MM.1S (cell line): ENCODE results near the gene MTHFD1L.

Experiments used
- DNase-seq: peaks from one replicate; pipeline ENCODE4 v3.0.0-alpha.2; 2015
- H2AFZ ChIP-seq: fragments of 300-600 bp; sonication (generic); 2 replicates; pipeline ENCODE4 v1.6.0; 2016; ENCODE audit warnings: antibody characterized with exemption, low read length
- H3F3A ChIP-seq: fragments of 300-600 bp; sonication (generic); 2 replicates; pipeline ENCODE4 v1.6.1; 2016; ENCODE audit warnings: mild to moderate bottlenecking, antibody characterized with exemption, low read length, moderate library complexity, mixed read lengths; ENCODE audit not compliant: insufficient read depth
- H3K27ac ChIP-seq: fragments of 300-600 bp; sonication (generic); 2 replicates; pipeline ENCODE4 v1.5.1; 2016; ENCODE audit warnings: mild to moderate bottlenecking, low read length
- H3K27me3 ChIP-seq: fragments of 300-600 bp; sonication (generic); replicated peaks from 2 replicates; pipeline ENCODE4 v1.6.0; 2016; ENCODE audit warnings: low read length; ENCODE audit not compliant: insufficient read depth
- H3K36me3 ChIP-seq: fragments of 300-600 bp; sonication (generic); replicated peaks from 2 replicates; pipeline ENCODE4 v1.6.1; 2016; ENCODE audit warnings: mild to moderate bottlenecking, low read length, mixed read lengths; ENCODE audit not compliant: insufficient read depth
- H3K4me1 ChIP-seq: fragments of 300-600 bp; sonication (generic); 2 replicates; pipeline ENCODE4 v1.6.1; 2016; ENCODE audit warnings: low read length, mixed read lengths
- H3K4me2 ChIP-seq: fragments of 300-600 bp; sonication (generic); 2 replicates; pipeline ENCODE4 v1.6.0; 2016; ENCODE audit warnings: low read depth, low read length
- H3K4me3 ChIP-seq: fragments of 300-600 bp; sonication (generic); 2 replicates; pipeline ENCODE4 v1.5.1; 2016; ENCODE audit warnings: low read length, mixed read lengths
- H3K79me2 ChIP-seq: fragments of 300-600 bp; sonication (generic); 2 replicates; pipeline ENCODE4 v1.6.1; 2016; ENCODE audit warnings: mixed run types, low read length, mixed read lengths
- H3K9ac ChIP-seq: fragments of 300-600 bp; sonication (generic); 2 replicates; pipeline ENCODE4 v1.6.1; 2016; ENCODE audit warnings: low read length, mixed read lengths
- H3K9me2 ChIP-seq: fragments of 300-600 bp; sonication (generic); replicated peaks from 2 replicates; pipeline ENCODE4 v1.6.1; 2016; ENCODE audit warnings: mild to moderate bottlenecking, low read length, mixed read lengths; ENCODE audit not compliant: insufficient read depth
- H3K9me3 ChIP-seq: fragments of 300-600 bp; sonication (generic); replicated peaks from 2 replicates; pipeline ENCODE4 v1.6.1; 2016; ENCODE audit warnings: mild to moderate bottlenecking, low read length, mixed read lengths; ENCODE audit not compliant: insufficient read depth
- H4K20me1 ChIP-seq: fragments of 300-600 bp; sonication (generic); 2 replicates; pipeline ENCODE4 v1.6.1; 2016; ENCODE audit warnings: mild to moderate bottlenecking, low read length, moderate library complexity, mixed read lengths; ENCODE audit not compliant: insufficient read depth
- EZH2 ChIP-seq: fragments of 300-600 bp; sonication (generic); optimal IDR thresholded peaks from 2 replicates; pipeline ENCODE3; 2017; ENCODE audit warnings: low read depth, mild to moderate bottlenecking, antibody characterized with exemption, low read length, mixed read lengths
- EZH2phosphoT487 ChIP-seq: fragments of 300-600 bp; sonication (generic); IDR thresholded peaks from 2 replicates; pipeline ENCODE4 v1.6.1; 2018; ENCODE audit warnings: antibody characterized with exemption, low read length
- TF ChIP-seq, protein P1 (sequence below): fragments of 300-600 bp; sonication (generic); IDR thresholded peaks from 2 replicates; pipeline ENCODE4 v1.5.1; 2016; ENCODE audit warnings: antibody characterized with exemption, low read length, mixed read lengths

The MTHFD1L gene

DNA sequence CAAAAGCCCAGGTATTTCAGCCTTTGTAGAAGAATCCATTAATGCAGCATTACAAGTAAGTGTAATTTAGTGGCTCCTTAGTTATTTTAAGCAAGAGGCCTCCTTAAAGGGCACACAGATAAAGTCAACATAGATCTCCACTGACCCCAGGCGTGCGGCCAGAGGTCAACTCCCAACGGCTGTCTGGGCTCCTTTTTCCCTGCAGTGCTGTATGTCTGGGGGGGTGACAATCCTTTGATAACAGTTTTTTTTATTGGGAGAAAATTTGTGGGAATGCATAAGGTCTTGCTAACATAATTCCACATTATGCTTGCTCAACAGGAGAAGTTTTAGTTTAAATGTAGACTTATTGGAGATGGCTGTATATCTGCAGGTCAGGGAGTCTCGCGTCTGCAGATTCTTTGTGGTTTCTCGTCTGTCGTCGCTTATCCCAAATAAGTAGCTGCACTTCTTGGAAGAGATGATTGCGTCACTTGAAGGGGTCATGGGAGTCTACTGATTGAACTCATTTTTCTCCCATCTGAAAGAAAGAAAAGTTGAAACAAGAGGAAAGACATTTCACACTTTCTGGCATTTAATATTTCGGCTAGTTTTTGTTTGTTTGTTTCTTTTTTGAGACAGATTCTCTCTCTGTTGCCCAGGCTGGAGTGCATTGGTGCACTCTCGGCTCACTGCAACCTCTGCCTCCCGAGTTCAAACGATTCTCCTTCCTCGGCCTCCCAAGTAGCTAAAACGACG is 222.5 kb downstream of the MTHFD1L start:
- H3K36me3 ChIP-seq = no peaks in the 10 kb centered on the region
- no peaks in the 10 kb centered on the region for H4K20me1 ChIP-seq
- H3K4me1 ChIP-seq = no peaks in the 10 kb centered on the region
- no peak overlapping the region for H3K4me3 ChIP-seq
- H3K27ac ChIP-seq = no peak overlapping the region
- H3K4me2 ChIP-seq = no peak overlapping the region
- H3K9me2 ChIP-seq = no peaks in the 10 kb centered on the region
- H3K9ac ChIP-seq = no peak overlapping the region
- TF ChIP-seq EZH2 = no peak
- TF ChIP-seq, protein P1, sequence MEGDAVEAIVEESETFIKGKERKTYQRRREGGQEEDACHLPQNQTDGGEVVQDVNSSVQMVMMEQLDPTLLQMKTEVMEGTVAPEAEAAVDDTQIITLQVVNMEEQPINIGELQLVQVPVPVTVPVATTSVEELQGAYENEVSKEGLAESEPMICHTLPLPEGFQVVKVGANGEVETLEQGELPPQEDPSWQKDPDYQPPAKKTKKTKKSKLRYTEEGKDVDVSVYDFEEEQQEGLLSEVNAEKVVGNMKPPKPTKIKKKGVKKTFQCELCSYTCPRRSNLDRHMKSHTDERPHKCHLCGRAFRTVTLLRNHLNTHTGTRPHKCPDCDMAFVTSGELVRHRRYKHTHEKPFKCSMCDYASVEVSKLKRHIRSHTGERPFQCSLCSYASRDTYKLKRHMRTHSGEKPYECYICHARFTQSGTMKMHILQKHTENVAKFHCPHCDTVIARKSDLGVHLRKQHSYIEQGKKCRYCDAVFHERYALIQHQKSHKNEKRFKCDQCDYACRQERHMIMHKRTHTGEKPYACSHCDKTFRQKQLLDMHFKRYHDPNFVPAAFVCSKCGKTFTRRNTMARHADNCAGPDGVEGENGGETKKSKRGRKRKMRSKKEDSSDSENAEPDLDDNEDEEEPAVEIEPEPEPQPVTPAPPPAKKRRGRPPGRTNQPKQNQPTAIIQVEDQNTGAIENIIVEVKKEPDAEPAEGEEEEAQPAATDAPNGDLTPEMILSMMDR = no peak
- no peak for TF ChIP-seq EZH2phosphoT487
- no peaks in the 10 kb centered on the region for H3K27me3 ChIP-seq
- no peaks in the 10 kb centered on the region for H3K9me3 ChIP-seq
- H3F3A ChIP-seq = no peaks in the 10 kb centered on the region
- no peak overlapping the region for H2AFZ ChIP-seq
- DNase-seq = no peak
- no peaks in the 10 kb centered on the region for H3K79me2 ChIP-seq

DNA sequence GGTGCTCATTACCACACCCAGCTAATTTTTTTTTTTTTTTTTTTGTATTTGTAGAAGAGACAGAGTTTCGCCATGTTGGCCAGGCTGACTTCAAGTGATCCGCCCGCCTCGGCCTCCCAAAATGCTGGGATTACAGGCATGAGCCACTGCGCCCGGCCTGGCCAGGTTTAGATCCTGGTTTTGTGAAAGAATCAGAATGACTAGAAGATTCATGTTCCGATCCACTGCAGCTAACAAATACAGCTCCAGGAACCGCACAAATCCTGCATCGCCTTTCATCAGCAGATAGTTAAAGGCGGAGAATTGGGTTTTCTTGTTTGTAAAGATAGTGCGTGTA is 223.1 kb downstream of the MTHFD1L start:
- Histone ChIP-seq H3K4me2 (no peak overlapping the region), H3F3A (no peaks in the 10 kb centered on the region), H3K9me2 (no peaks in the 10 kb centered on the region), H3K9me3 (no peaks in the 10 kb centered on the region), H3K27me3 (no peaks in the 10 kb centered on the region), H3K79me2 (no peaks in the 10 kb centered on the region), H3K4me3 (no peak overlapping the region), H3K36me3 (no peaks in the 10 kb centered on the region), H3K4me1 (no peaks in the 10 kb centered on the region), H3K9ac (no peak overlapping the region), H4K20me1 (no peaks in the 10 kb centered on the region), H3K27ac (no peak overlapping the region), H2AFZ (no peak overlapping the region)
- TF ChIP-seq EZH2phosphoT487 (no peak), EZH2 (no peak)
- TF ChIP-seq, protein P1 = no peak
- no peak for DNase-seq

DNA sequence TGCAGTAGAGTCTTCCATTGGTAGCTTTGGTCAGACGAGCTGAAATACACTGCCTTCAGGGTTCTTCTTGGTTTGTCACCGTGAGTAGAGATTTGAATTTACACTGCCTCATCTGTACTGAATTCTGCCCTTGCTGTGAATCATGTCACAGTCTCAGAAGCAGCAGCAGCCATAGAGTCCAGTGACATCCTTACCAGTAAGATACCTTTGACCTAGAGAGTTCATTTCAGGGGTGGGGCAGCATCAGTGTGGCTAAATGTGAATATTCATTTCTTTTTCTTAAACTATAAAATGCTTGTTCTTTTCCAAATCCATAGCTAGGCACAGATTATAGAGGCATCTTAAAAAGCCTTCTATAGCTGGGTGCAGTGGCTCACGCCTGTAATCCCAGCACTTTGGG is 223.5 kb downstream of the MTHFD1L start:
- H3K36me3 ChIP-seq = no peaks in the 10 kb centered on the region

More for the DNA sequence above, 223.5 kb downstream of the MTHFD1L start:
- DNase-seq = no peak
- Histone ChIP-seq H3K9me3 (no peaks in the 10 kb centered on the region), H3K27me3 (no peaks in the 10 kb centered on the region), H3K4me2 (no peak overlapping the region), H3K27ac (no peak overlapping the region), H3K4me3 (no peak overlapping the region), H2AFZ (no peak overlapping the region), H3K9ac (no peak overlapping the region), H3K79me2 (no peaks in the 10 kb centered on the region), H3K9me2 (no peaks in the 10 kb centered on the region), H4K20me1 (no peaks in the 10 kb centered on the region), H3K4me1 (no peaks in the 10 kb centered on the region), H3F3A (no peaks in the 10 kb centered on the region)
- TF ChIP-seq, protein P1 = no peak
- TF ChIP-seq EZH2phosphoT487 = no peak
- TF ChIP-seq EZH2 = no peak
